B cell (primary cell): ENCODE results near the gene SLC39A11.

Source experiments
- CTCF ChIP-seq: fragments of 200-600 bp; IDR thresholded peaks from one replicate; pipeline ENCODE4 v1.8.0; 2022; ENCODE audit warnings: antibody characterized with exemption, mild to moderate bottlenecking
- EZH2 ChIP-seq: IDR thresholded peaks from 2 replicates; pipeline ENCODE4 v1.6.1; 2012; ENCODE audit warnings: borderline replicate concordance, low read depth, mild to moderate bottlenecking, moderate library complexity, low read length; ENCODE audit not compliant: insufficient read depth, poor library complexity, severe bottlenecking

- no peak for TF ChIP-seq CTCF
- TF ChIP-seq EZH2: no peak
Measured at GRCh38 chr17:72860778-72861177, 231.7 kb downstream of the SLC39A11 start.
